GM04504 (cell line): ENCODE measurements around the gene PPP1R7.

Experiments used
- DNase-seq: peaks from one replicate; pipeline ENCODE4 v3.0.0-alpha.2; 2012; ENCODE audit warnings: low read depth

The PPP1R7 gene

GRCh38 chr2:241232736-241233575, 82.7 kb downstream of the PPP1R7 start:
- DNase-seq, result no peak
